Measurements from ENCODE around the gene BLVRB. TPM values are rescaled to one million over a fixed set of nuclear protein-coding genes. Genes with fewer than 3 reads are reported as not detected.

BLVRB gene
- total and polyA plus RNA-seq, 4 donors = 135 to 413 (median 260) TPM

- no peak overlapping the region for H3K9ac ChIP-seq (ENCODE audit: insufficient read depth in 1 of 2, low read length in 2 of 2)
- TF ChIP-seq CTCF (IDR thresholded peaks at IDR 0.05; ENCODE audit: control extremely low read depth, extremely low read depth) = no peak
- no peaks in the 10 kb centered on the region for H3K4me1 ChIP-seq (ENCODE audit: control insufficient read depth in 5 of 5, insufficient read depth in 5 of 5, low read length in 5 of 5)
- no peaks in the 10 kb centered on the region for H3K36me3 ChIP-seq (ENCODE audit: control insufficient read depth in 4 of 4, insufficient read depth in 4 of 4, low read length in 4 of 4)
- H3K27me3 ChIP-seq (ENCODE audit: control insufficient read depth in 3 of 3, insufficient read depth in 3 of 3, low read length in 2 of 3) = peaks cover 0 to 7% (median 3%) of the 10 kb centered on the region in 3 donors
- no peak for ATAC-seq (ENCODE audit: insufficient read depth, low FRiP score)
- no peaks in the 10 kb centered on the region for H3K9me3 ChIP-seq (ENCODE audit: control insufficient read depth in 4 of 4, insufficient read depth in 3 of 4, low read length in 3 of 4)
- 68 to 84% methylated on average over 9 of the region's 9 CpGs for WGBS, 2 donors
- no peak for DNase-seq
- H3K27ac ChIP-seq (ENCODE audit: low read depth in 1 of 2, low read length in 1 of 2) = no peak overlapping the region
- no peak overlapping the region for H3K4me3 ChIP-seq
Observed at GRCh38 chr19:40506099-40506498, 40.6 kb upstream of the BLVRB start.

- no peak for TF ChIP-seq CTCF (IDR thresholded peaks at IDR 0.05; ENCODE audit: control extremely low read depth, extremely low read depth)
- H3K4me1 ChIP-seq (ENCODE audit: control insufficient read depth in 5 of 5, insufficient read depth in 5 of 5, low read length in 5 of 5) = no peaks in the 10 kb centered on the region
- WGBS, 2 donors = 34 to 47% methylated on average over 1 of the region's 1 CpG
- no peak for DNase-seq
- no peaks in the 10 kb centered on the region for H3K27me3 ChIP-seq (ENCODE audit: control insufficient read depth in 3 of 3, insufficient read depth in 3 of 3, low read length in 2 of 3)
- H3K36me3 ChIP-seq (ENCODE audit: control insufficient read depth in 4 of 4, insufficient read depth in 4 of 4, low read length in 4 of 4) = no peaks in the 10 kb centered on the region
- no peak overlapping the region for H3K9ac ChIP-seq (ENCODE audit: insufficient read depth in 1 of 2, low read length in 2 of 2)
- no peak for ATAC-seq (ENCODE audit: insufficient read depth, low FRiP score)
- H3K27ac ChIP-seq (ENCODE audit: low read depth in 1 of 2, low read length in 1 of 2) = no peak overlapping the region
- no peak overlapping the region for H3K4me3 ChIP-seq
- no peaks in the 10 kb centered on the region for H3K9me3 ChIP-seq (ENCODE audit: control insufficient read depth in 4 of 4, insufficient read depth in 3 of 4, low read length in 3 of 4)
Observed at GRCh38 chr19:40503320-40503695, 37.8 kb upstream of the BLVRB start.

GRCh38 chr19:40502647-40503319 lies 37.2 kb upstream of the BLVRB start:
- no peak overlapping the region for H3K27ac ChIP-seq (ENCODE audit: low read depth in 1 of 2, low read length in 1 of 2)
- no peaks in the 10 kb centered on the region for H3K27me3 ChIP-seq (ENCODE audit: control insufficient read depth in 3 of 3, insufficient read depth in 3 of 3, low read length in 2 of 3)
- ATAC-seq (ENCODE audit: insufficient read depth, low FRiP score) (no peak), DNase-seq (no peak)
- H3K4me3 ChIP-seq = no peak overlapping the region
- 48% methylated on average over 6 of the region's 6 CpGs for WGBS, 2 donors
- H3K9me3 ChIP-seq (ENCODE audit: control insufficient read depth in 4 of 4, insufficient read depth in 3 of 4, low read length in 3 of 4) = no peaks in the 10 kb centered on the region
- no peaks in the 10 kb centered on the region for H3K4me1 ChIP-seq (ENCODE audit: control insufficient read depth in 5 of 5, insufficient read depth in 5 of 5, low read length in 5 of 5)
- H3K9ac ChIP-seq (ENCODE audit: insufficient read depth in 1 of 2, low read length in 2 of 2) = no peak overlapping the region
- TF ChIP-seq CTCF (IDR thresholded peaks at IDR 0.05; ENCODE audit: control extremely low read depth, extremely low read depth) = no peak
- H3K36me3 ChIP-seq (ENCODE audit: control insufficient read depth in 4 of 4, insufficient read depth in 4 of 4, low read length in 4 of 4) = no peaks in the 10 kb centered on the region

GRCh38 chr19:40502081-40502480 lies 36.5 kb upstream of the BLVRB start:
- WGBS, 2 donors = 69 to 79% methylated on average over 13 of the region's 13 CpGs
- no peak for TF ChIP-seq CTCF (IDR thresholded peaks at IDR 0.05; ENCODE audit: control extremely low read depth, extremely low read depth)
- DNase-seq = no peak
- H3K9me3 ChIP-seq (ENCODE audit: control insufficient read depth in 4 of 4, insufficient read depth in 3 of 4, low read length in 3 of 4) = no peaks in the 10 kb centered on the region
- no peak overlapping the region for H3K27ac ChIP-seq (ENCODE audit: low read depth in 1 of 2, low read length in 1 of 2)
- H3K9ac ChIP-seq (ENCODE audit: insufficient read depth in 1 of 2, low read length in 2 of 2) = no peak overlapping the region
- no peaks in the 10 kb centered on the region for H3K4me1 ChIP-seq (ENCODE audit: control insufficient read depth in 5 of 5, insufficient read depth in 5 of 5, low read length in 5 of 5)
- no peak for ATAC-seq (ENCODE audit: insufficient read depth, low FRiP score)
- no peaks in the 10 kb centered on the region for H3K27me3 ChIP-seq (ENCODE audit: control insufficient read depth in 3 of 3, insufficient read depth in 3 of 3, low read length in 2 of 3)
- H3K36me3 ChIP-seq (ENCODE audit: control insufficient read depth in 4 of 4, insufficient read depth in 4 of 4, low read length in 4 of 4) = no peaks in the 10 kb centered on the region
- H3K4me3 ChIP-seq = no peak overlapping the region
